ENCODE measurements around the gene MEX3D.
"Not testable (repeated sequence)": the region's sequence is repeated elsewhere in the genome, so short reads cannot be mapped to it uniquely, and the experiment has no call there.

MEX3D gene

DNA sequence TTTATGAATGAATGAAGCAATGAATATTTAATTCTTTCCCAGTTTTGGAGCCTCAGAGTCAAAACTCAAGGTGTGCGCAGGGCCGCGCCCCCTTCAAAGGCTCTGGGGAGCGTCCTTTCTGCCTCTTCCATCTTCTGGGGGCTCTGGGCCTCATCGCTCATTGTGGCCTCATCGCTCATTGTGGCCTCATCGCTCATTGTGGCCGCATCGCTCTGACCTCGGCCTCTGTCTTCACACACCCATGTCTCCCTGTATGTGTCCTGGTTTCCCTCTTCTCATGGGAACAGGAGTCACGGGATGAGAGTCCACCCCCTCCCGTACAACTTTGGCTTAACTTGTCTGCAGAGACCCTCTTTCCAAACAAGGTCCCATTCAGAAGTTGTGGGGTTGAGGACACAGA, 3.2 kb upstream of the MEX3D start:
- DNase-seq (ENCODE audit: low spot score) = no peak

DNA sequence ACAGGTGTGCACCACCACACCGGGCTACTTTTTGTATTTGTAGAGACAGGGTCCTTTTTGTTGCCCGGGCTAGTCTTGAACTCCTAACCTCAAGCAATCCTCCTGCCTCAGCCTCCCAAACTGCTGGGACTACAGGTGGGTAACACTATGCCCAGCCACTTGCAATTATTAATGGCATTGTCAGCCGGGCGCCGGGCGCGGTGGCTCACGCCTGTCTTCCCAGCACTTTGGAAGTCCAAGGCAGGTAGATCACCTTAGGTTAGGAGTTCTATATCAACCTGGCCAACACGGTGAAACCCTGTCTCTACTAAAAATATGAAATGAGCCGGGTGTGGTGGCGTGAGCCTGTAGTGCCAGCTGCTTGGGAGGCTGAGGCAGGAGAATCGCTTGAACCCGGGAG, 2.7 kb upstream of the MEX3D start:
- DNase-seq (ENCODE audit: low spot score) = no peak

DNA sequence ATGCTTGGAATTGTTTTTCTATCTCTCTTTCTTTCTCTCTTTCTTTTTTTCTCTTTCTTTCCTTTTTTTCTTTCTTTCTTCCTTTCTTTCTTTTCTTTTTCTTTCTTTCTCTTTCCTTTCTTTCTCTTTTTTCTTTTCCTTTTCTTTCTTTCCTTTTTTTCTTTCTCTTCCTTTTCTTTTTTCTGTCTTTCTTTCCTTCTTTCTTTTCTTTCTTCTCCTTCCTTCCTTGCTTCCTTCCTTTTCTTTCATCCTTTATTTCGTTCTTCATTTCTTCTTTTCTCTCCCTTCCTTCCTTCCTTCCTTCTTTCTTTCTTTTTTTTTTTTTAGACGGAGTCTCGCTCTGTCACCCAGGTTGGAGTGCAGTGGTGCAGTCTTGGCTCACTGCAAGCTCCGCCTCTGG, 1.9 kb upstream of the MEX3D start:
- DNase-seq (ENCODE audit: low spot score) = no peak

DNA sequence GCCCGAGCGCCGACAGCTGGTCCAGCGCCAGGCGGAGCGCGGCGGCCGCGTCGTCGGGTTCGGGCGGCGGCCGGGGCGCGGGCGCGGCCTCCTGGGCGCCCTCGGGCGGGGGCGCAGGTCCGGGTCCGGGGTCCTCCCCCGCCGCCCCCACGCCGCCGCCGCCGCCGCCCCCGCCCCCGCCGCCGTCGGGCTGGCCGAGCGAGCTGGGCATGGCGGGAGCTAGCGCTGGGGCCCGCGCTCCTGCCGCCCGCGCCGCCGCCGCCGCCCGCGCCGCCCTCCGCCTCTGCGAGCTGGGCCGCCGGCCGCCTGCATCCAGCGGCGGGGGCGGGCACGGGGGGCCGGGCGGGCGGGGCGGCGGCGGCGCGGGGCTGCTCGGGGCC, 287 bp downstream of the MEX3D start:
- DNase-seq (ENCODE audit: low spot score) = peak; percentile 55

DNA sequence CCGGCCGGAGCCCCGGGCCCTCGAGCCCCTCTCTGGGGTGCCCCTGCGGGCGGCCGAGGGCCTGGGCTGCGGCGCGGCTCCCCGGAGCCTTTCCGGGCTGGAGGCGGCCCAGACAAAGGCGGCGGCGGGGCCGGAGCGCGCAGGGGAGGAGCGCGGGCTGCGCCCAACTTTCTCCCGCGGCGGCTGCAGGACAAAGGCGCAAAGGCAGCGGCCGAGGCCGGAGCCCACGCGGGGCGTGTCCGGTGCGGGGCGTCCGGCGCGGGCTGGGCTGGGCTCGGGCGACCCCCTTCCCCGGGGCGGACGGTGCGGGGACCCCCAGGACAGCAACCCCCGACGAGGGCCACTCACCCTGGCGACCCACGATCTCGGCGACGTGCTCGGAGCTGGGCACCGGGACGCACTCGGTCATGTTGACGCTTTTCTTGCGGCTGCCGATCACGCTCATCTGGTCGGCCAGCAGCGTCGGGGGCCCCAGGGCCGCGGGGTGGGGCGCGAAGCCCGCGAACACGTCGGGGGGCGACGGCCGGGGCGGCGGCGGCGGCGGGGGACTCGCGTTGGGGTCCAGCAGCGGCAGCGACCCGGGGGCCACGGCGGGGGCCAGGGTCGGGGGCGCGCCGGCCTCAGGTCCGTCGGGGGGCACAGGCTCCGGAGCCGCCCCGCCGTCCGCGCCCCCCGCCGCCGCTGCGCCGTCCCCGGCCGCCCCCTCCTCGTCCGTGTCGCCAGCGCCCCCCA, 843 bp downstream of the MEX3D start:
- DNase-seq (ENCODE audit: low spot score) = peak; percentile 71

DNA sequence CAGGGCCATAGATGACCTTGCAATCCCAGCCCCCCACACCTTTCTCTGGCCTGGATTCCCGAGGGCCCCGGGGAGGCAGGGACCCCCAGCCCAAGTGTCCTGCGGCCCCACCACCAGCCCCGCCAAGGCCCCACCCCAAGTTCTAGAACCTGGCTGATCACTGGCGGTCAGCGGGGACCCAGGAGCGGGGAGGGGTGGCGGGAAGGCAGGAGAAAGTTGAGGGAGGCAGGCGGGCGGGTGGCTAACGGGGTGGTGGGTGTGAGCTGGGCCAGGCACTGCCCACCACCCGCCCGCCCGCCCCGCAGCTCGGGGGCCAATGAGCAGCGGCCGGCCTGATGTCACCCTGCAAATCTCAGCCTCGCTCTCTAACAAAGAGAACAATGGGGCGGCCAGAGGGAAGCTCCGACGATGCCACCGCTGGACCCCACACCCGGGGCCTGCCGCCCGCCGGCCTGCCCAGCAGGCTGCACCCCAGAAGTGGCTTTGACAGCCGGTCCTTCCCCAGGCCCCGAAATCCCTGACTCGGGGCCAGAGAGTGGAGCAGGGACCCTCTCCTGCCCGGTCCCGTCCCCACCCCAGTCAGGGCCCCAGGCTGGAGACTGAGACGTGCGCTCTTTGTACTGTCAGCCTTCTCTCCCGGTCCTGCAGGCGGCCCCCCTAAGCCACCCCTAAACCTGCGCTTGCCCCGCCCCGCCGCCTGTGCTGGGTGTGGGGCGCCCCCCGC, 1.6 kb downstream of the MEX3D start:
- peak; percentile 96 for DNase-seq (ENCODE audit: low spot score)

DNA sequence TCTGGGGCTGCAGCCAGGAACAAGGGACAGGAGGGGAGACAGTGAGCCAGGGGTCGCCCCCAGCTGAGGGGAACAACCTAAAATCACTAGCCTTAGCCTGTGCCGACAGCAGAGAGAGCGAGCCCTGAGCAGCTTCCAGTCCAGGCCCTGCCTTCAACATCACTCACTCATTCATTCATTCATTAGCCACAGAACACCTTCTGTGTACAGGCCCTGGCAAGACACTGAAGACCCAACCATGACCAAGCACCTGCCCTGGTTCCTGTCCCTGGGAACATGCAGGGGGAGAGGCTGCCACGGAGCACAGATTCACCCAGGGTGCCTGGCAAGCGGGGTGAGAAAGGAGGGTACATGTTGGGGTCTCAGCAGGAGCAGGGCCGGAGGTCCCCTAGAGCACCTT, 4.9 kb downstream of the MEX3D start:
- DNase-seq (ENCODE audit: low spot score) = no peak

DNA sequence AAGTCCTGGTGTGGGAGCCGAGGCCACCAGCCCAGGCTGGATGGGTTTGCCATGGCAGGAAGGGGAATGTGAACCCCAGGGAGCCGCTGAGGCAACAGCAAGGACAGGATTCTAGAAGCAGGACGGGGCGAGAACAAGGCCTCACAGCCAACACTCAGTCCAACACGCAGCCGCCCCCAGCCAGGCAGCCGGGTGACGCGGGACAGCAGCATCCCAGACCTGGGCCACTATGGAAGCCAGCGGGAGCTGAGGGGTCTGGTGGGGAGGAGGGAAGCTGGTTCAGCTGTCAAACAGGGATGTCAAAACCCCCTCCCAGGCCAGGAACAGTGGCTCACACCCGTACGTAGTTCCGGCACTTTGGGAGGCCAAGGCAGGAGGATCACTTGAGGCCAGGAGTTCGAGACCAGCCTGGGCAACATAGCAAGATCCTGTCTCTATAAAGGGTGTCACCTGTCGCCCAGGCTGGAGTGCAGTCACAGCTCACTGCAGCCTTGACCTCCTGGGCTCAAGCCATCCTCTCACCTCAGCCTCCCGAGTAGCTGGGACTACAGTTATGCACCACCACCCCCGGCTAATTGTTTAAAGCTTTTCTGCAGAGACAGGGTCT, 6.8 kb downstream of the MEX3D start:
- DNase-seq (ENCODE audit: low spot score) = no peak

DNA sequence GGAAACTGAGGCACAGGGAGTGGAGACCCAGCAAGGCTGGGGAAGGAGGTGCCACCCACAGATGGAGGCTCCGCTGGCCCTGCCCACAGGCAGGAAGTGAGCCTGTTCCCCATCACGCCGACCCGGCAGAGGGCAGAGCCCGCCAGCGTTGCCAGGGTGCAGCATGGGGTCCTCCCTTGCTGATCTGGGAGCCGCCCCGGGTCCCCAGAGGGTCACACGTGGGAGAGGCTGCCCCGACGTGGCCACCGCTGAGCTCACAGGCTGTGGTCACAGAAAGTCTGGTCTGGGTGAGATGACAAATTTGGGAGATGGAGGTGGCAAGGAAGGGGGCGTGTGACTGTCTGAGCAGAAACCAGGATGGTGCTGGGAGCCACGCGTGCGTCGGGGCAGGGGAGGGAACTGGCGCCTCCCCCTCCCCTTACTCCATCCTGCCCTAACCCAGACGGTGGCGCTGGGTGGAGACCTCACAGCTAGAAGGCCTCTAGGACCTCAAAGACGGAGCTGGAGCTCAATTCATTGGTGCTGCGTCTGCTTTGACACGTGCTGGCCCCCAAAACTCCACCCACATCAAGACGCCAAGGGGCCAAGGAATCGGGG, 7.7 kb downstream of the MEX3D start:
- no peak for DNase-seq (ENCODE audit: low spot score)

DNA sequence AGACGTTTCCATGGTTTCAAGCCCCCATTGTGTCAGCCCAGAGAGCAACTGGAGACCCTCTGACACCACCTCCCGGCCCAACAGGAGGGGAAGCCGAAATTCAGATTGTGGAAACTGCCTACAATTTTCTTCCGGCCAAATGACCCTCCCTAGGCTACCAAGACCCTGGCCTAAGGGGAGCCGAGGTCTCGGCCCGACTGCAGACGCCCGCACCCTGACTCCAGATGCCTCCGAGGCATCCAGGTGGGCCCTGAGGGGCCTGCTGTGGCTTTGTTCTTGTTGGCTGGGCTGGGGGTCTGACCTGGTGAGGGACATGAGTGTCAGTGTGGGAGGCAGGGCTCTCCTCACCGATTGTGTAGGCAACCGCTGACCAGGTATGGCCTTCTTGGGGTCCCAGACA, 9.6 kb downstream of the MEX3D start:
- no peak for DNase-seq (ENCODE audit: low spot score)

DNA sequence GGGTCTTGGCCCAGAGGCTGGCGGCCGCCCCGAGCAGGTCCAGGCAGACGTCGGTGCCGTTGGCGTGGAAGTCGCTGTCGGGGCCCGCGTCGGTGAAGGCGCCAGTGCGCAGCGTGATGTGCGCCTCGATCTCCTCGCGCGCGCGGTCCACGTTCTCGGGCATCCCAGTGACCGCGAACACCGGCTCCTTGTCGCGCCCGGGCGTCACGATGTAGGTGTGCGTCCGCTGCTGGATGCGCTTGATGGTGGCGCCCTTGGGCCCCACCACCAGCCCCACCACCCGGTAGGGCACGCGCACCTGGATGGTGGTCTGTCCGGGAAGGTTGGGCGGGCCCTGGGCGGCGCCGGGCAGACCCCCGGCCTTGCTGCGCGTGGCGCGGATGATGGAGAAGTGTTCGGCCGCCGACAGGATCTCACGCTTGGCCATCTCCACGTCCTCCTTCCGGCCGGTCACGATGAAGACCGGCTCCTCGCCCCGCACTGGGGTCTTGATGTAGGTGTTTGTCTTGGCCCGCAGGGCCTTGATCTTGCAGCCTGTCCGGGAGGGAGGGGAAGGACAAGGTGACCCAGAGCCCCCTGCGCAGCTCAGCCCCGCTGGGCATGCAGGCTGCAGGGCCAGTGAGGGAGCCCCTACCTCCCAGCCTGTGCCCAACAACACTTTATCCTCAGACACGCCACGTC, 11.6 kb downstream of the MEX3D start:
- no peak for DNase-seq (ENCODE audit: low spot score)

DNA sequence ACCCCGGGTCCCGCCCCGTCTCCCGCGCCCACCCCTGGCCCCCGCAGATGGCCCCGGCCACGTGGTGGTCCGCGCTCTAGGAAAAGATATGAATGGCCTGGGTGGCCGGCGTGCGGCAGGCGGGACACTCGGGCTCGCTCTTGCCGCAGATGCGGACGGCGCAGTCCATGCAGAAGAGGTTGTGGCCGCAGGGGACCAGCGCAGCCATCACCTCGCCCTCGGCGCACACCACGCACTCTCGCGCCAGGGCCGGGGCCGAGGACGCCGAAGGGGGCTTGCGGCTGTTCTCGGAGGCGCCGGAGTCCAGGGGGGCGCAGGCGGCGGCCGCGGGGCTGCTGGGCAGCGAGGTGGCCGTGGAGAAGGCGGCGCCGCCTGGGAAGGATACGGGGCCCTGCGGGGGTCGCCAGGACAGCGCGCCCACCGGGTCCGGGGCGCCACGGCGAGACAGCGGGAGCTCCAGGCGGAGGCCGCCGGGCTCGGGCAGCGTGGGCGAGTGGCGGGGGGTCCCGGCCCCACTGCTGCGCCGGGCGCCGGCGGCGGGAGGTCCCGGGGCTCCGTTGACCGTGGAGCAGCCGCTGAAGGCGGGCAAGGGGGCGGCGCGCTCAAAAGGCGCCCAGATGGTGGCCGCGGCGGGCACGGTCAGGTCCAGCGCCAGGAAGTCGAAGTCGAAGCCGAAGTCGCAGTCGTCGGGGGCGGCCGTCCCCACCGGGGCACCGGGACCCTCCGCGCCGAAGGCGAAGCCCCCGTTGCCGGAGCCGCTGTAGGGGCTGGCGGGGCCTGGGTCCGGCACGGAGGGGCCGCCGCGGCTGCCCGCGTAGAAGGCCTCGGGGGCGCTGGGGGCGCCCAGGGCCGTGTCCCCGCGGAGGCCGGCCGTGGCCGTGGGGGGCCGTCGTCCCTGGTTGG, 12.4 kb downstream of the MEX3D start:
- DNase-seq (ENCODE audit: low spot score) = no peak

DNA sequence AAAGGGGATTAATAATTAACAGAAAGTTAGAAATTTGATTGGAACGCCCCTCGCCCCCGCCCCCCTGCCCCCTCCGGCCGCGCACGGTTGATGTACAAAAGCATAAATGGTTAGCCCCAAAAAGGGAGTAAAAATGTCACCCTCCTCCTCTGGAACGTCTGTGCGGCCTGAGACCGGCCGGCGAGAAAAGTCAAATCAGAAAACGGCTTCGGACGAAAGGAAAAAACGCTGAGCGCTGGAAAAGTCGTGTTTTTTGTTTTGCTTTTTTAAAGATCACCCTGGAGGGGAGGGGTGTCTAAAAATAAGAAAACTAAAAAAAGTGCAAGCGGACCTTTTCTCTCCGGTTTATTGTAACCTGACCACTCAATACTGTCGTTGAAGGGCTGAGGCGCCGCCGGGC, 13.2 kb downstream of the MEX3D start:
- no peak for DNase-seq (ENCODE audit: low spot score)

DNA sequence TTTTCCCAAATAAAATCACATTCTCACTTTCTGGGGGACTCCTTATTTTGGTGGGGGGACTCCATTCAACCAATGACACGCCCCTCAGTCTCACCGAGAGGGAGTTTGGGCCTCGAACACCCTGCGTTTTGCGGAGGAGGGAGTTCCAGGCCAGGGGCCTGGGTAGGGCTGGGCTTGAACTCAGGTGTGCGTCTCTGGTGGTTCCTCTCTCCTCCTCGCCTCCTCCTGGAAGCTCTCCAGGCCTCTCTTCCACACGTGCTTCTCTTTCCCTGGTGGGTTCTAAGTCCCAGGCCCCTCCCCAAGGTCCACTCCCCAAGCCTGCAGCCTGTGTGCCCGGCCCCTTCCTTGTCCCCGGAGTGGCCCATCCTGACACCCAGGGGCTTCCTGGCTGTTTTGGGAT, 14.7 kb downstream of the MEX3D start:
- no peak for DNase-seq (ENCODE audit: low spot score)

DNA sequence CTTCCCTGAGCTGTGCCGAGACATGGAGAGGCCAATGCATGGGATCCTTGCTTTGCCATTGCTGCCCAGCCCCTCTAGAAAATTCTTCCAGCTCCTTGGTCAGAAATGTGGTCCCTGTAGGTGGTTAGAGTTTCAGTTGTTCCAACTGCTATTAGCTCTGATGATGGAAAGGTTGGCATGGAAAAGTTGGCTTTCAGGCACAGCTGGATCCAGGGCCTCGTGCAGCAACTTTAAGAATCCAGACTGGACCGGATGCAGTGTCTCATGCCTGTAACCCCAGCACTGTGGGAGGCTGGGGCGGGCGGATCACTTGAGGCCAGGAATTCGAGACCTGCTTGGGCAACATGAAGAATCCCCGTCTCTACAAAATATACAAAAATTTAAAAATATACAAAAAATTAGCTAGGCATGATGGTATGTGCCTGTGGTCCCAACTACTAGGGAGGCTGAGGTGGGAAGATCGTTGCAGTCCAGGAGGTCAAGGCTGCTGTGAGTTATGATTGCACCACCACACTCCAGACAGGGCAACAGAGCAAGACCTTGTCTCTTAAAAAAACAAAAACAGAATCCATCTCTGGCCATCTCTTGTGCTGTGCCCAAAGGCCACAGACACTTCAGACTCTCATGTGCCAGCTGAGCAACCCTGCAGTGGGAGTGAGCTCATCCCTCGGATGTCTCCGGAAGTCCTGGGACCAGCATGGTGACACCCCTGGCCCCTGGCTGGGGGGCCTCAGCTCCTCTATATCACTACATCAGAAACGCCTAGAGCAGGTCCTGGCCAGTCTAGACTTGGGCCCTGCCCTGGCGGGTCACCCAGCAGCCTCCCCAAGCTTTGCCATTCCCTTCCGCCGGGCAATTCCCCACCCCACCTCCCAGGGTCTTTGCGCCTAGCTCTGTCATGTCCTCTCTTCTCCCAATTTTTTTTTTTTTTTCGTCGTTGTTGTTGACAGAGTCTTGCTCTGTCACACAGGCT, 16.8 kb downstream of the MEX3D start:
- DNase-seq (ENCODE audit: low spot score) = no peak

DNA sequence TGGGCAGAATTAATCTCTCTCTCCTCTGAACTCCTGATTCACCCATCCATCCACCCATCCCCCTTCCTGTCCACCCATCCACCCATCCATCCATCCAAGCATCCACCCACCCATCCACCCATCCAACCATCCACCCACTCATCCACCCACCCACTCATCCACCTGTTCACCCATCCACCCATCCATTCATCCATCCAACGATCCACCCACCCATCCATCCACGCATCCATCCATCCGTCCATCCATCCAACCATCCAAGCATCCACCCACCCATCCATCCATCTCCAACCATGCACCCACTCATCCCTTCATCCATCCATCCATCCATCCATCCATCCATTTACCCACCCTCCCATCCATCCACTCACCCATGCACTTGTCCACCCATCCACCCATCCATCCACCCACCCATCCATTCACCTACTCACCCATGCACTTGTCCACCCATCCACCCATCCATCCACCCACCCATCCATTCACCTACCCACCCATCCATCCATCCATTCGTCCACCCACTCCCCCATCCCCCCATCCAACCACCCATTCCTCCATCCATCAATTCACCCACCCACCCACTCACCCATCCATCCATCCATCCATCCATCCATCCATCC, 18.7 kb downstream of the MEX3D start:
- no peak for DNase-seq (ENCODE audit: low spot score)

DNA sequence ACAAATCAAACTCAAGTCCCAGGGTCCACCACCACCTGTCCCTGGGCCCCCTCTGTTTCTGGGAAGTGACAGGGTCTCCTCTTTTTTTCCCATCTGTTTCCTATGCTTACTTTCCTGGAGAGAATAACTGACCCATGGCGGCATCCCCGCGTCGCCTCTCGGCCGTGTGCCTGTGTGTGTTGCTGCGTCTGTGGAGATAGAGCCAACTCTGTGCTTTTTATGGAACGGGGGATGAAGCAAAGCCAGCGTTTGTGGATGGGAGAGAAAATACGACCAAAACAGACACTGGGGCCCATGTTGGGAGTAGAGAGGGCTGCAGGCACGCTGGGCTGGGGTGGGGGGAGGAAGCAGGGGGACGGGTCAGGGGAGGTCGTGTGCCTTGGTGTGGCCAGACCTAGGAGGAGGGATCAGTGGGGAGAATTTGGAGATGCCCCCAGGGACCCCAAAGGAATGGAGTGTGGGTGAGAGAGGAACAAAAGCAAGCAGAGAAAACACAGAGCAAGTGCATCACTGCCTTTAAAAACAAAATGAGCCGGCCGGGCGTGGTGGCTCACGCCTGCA, 27.7 kb downstream of the MEX3D start:
- no peak for DNase-seq (ENCODE audit: low spot score)

DNA sequence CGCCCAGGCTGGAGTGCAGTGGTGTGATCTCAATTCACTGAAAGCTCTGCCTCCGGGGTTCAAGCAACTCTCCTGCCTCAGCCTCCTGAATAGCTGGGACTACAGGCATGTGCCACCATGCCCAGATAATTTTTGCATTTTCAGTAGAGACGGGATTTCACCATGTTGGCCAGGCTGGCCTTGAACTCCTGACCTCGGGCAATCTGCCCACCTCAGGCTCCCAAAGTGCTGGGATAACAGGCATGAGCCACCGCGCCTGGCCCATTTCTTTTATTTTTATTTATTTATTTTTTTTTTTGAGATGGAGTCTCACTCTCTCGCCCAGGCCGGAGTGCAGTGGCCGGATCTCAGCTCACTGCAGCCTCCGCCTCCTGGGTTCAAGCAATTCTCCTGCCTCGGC, 28.4 kb downstream of the MEX3D start:
- DNase-seq (ENCODE audit: low spot score) = not testable (repeated sequence)

DNA sequence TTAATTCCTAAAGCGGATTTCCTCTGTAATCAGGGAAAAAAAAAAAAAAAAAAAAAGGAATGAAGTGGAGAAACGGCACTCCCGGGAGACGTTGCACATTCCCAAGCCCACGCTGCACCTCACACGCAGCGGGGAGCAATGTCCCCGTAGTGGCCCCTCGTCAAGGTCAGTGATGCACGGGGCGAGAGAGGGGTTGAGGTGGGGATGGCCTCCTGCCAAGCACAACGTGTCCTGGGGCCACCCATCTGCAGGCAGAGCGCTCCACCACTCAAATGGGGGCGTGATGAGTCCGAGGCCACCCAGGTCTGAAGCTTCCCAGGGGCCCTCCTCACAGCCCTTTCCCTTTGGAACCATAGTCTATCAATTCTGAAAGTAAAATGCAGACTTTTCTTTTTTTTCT, 29.1 kb downstream of the MEX3D start:
- no peak for DNase-seq (ENCODE audit: low spot score)
